AG08396 (cell line): Measurements from ENCODE around the gene TAS2R46.
"Not testable (repeated sequence)": the region's sequence is repeated elsewhere in the genome, so short reads cannot be mapped to it uniquely, and the experiment has no call there.

ENCODE experiments used
- DNase-seq: peaks from one replicate; pipeline ENCODE4 v3.0.0; 2012; ENCODE audit warnings: low spot score, mixed read lengths

The TAS2R46 gene

DNA sequence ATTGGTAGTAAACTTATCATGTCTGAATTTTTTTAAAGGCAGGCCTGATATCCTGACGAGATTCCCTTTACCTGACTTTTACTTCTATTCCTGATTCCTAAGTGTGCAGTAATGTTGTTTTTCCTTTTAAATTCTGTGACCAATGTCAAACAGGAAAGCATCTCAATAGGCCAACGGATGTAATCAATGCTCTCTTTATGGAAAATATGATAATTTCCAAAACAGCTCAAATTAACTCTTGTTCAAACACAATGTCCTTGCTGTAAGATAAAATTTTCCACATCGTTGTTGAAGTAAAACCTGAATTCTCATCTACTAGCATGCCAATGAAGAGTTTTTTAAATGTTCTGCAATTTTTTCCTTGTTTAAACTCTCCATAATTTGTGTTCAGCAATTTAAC, 22.9 kb downstream of the TAS2R46 start:
- DNase-seq: no peak

- not testable (repeated sequence) for DNase-seq
These were observed 28.1 kb downstream of the TAS2R46 start for GRCh38 chr12:11033959-11034358.

- no peak for DNase-seq
These were observed 30.8 kb downstream of the TAS2R46 start, which contains the start of gene TAS2R31 for GRCh38 chr12:11031307-11031706. TAS2R31 (minus strand) TSS chr12:11031407; CDS start chr12:11031335, 72 bp downstream.

DNA sequence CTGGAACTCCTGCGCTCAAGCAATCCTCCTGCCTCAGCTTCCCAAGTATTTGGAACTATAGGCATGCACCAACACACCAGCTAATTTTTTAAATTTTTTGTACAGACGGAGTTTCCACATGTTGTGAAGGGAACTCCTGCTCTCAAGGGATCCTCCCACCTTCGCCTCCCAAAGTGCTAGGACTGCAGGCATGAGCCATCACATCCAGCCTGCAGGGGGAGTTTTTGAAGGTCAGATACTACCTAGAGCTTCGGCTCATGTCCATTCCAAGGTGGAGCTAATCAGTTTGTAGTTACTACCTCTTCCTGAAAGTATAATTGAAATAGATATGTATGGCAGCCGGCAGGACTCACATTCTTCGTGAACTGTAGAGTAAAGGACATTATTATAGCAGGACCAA, 36.0 kb downstream of the TAS2R46 start:
- no peak for DNase-seq

- DNase-seq: no peak
These were observed 38.7 kb downstream of the TAS2R46 start for GRCh38 chr12:11023387-11023786.

DNA sequence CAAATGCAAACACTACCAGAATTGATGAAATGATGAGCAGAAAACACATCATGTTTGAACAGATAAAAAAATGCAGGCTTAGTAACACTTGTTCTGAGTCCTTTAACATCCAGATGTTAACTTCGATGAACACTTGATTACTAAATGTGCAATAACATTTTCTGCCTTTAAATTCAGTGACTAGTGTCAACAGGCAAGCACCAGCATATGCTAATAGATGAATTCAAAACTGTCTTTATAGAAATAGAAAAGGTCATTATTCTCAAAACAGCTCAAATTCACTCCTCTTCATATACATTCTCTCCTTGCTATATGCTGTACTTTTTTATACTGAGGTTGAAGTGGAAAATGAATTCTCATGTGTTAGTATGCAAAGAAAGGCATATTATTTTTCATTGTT, 39.6 kb downstream of the TAS2R46 start, which contains the start of gene TAS2R19:
TSS of gene TAS2R19 (minus strand) at position 101 of the 400 bp plus-strand sequence. CDS start at position 52, 49 bp downstream.
- DNase-seq: no peak

DNA sequence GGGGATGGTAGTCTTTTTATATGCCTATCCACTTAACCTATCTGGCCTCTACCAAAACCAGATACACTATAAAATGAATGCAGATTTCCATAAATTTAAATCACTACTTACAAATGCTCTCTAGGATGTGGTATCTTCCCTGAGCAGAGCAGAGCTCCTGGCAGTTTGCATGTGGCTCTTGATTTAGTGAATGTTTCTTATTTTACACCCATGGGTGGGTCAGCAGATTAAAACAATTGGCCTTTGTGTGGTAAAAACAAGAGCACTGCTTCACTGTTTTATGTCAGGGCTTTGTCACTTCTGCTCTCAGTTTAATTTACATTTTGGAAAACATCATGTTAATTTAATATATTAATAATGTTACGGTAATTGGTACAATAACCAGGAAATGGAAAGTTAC, 45.2 kb downstream of the TAS2R46 start:
- no peak for DNase-seq

GRCh38 chr12:11015775-11016430, 46.2 kb downstream of the TAS2R46 start:
- DNase-seq: no peak

GRCh38 chr12:11014234-11014633, 47.9 kb downstream of the TAS2R46 start:
- no peak for DNase-seq
